Chondrocyte (in vitro differentiated cells): ENCODE results near the gene TPTE. TPM values are rescaled to one million over a fixed set of nuclear protein-coding genes. Genes with fewer than 3 reads are reported as not detected.
"Not testable (repeated sequence)": the region's sequence is repeated elsewhere in the genome, so short reads cannot be mapped to it uniquely, and the experiment has no call there.

Experiments
- DNase-seq: peaks from one replicate; pipeline ENCODE4 v3.0.0; 2021; ENCODE audit warnings: mixed read lengths, low spot score
- H3K27ac Mint-ChIP-seq: one replicate; pipeline ENCODE4 v1.8.0; 2021; ENCODE audit warnings: mild to moderate bottlenecking, moderate library complexity, mixed read lengths; ENCODE audit not compliant: unreplicated experiment
- H3K27me3 Mint-ChIP-seq: 2 replicates; pipeline ENCODE4 v1.8.0; 2021; ENCODE audit warnings: low read depth, mixed read lengths
- H3K36me3 Mint-ChIP-seq: 2 replicates; pipeline ENCODE4 v1.8.0; 2021; ENCODE audit warnings: low read depth, mixed read lengths
- H3K4me1 Mint-ChIP-seq: 2 replicates; pipeline ENCODE4 v1.8.0; 2021; ENCODE audit warnings: low read depth, mild to moderate bottlenecking, mixed read lengths
- H3K4me3 Mint-ChIP-seq: one replicate; pipeline ENCODE4 v1.8.0; 2021; ENCODE audit warnings: mild to moderate bottlenecking, moderate library complexity, mixed read lengths; ENCODE audit not compliant: unreplicated experiment
- H3K9me3 Mint-ChIP-seq: 2 replicates; pipeline ENCODE4 v1.8.0; 2021; ENCODE audit warnings: low read depth, mixed read lengths
- total RNA-seq: library from RNA; stranded (reverse); gene quantifications from 3 replicates; pipeline ENCODE4 v1.2.1, GENCODE V29; 2021
- TF ChIP-seq, protein P1 (sequence below): fragments of 200-600 bp; sonication (generic); IDR thresholded peaks from 2 replicates; pipeline ENCODE4 v1.5.0; 2021; ENCODE audit warnings: antibody characterized with exemption, mild to moderate bottlenecking, moderate library complexity

TPTE gene
- total RNA-seq, 1 donor from 2014 or later = not detected

- Mint-ChIP-seq H3K27ac (no peak overlapping the region), H3K9me3 (peaks cover 13% of the 10 kb centered on the region), H3K4me1 (no peaks in the 10 kb centered on the region), H3K4me3 (no peak overlapping the region), H3K27me3 (no peaks in the 10 kb centered on the region), H3K36me3 (no peaks in the 10 kb centered on the region)
- DNase-seq = no peak
- TF ChIP-seq, protein P1, sequence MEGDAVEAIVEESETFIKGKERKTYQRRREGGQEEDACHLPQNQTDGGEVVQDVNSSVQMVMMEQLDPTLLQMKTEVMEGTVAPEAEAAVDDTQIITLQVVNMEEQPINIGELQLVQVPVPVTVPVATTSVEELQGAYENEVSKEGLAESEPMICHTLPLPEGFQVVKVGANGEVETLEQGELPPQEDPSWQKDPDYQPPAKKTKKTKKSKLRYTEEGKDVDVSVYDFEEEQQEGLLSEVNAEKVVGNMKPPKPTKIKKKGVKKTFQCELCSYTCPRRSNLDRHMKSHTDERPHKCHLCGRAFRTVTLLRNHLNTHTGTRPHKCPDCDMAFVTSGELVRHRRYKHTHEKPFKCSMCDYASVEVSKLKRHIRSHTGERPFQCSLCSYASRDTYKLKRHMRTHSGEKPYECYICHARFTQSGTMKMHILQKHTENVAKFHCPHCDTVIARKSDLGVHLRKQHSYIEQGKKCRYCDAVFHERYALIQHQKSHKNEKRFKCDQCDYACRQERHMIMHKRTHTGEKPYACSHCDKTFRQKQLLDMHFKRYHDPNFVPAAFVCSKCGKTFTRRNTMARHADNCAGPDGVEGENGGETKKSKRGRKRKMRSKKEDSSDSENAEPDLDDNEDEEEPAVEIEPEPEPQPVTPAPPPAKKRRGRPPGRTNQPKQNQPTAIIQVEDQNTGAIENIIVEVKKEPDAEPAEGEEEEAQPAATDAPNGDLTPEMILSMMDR = no peak
Observed at GRCh38 chr21:10539956-10540355, 18.6 kb downstream of the TPTE start.

DNA sequence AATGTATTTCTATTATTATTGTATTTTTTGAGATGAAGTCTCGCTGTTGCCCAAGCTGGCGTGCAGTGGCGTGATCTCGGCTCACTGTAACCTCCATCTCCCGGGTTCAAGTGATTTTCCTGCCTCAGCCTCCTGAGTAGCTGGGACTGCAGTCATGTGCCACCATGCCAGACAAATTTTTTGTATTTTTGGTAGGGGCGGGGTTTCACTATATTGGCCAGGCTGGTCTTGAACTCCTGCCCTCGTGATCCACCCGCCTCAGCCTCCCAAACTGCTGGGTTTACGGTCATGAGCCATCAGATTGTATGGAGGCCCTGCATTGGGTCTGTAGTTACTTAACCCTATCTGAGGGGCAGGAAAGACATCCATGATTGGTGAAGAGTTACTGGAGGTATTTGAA lies 23.0 kb downstream of the TPTE start:
- H3K9me3 Mint-ChIP-seq = peaks cover 28% of the 10 kb centered on the region
- DNase-seq, H3K4me3 Mint-ChIP-seq, H3K27me3 Mint-ChIP-seq, H3K36me3 Mint-ChIP-seq, H3K27ac Mint-ChIP-seq, H3K4me1 Mint-ChIP-seq: not testable (repeated sequence)

DNA sequence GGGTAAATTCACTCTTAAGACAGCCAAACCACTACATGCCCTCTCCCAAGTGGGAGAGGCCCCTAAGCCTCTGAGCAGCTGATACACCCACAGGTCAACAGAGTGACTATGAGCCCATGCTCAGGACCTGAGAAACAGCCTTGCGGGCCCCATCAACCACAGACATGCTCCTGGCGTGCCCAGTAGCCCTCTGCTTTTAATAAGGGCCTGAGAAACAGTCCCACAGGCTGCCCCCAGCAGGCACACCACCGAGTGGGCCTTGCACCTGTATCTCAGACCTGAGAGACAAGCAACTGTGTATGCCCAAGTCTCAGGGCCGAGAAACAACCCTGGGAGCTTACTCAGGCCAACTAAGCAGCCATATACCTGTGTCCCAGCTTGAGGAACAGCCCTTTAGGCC lies 26.5 kb downstream of the TPTE start:
- H3K4me1 Mint-ChIP-seq, H3K4me3 Mint-ChIP-seq, H3K36me3 Mint-ChIP-seq, H3K27me3 Mint-ChIP-seq, DNase-seq, H3K27ac Mint-ChIP-seq: not testable (repeated sequence)
- H3K9me3 Mint-ChIP-seq = peaks cover 54% of the 10 kb centered on the region

DNA sequence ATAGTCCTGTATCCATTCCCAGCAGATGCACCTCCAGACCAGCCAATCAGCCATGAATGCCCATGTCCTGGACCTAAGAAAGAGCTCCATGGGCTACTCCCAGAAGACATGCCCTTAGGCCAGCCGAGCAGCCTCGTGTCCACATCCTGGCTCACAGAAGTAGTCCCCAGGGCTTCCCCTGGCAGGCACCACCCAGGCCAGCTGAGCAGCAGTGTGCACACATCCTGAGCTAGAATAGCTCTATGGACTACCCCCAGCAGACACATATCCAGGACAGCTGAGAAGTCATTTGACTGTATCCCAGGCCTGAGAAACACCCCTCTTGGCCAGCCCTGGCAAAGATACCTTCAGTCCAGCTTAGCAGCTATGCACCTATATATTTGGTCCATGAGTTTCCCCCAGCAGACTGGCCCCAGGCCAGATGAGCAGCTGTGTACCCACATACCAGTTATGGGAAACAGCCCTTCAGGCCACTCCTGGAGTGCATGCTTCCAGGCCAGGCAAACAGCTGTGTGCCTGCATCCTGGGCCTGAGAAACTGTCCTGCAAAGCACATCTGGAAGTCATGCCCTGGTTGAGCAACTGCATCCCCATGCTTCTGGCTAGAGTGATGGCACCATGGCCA lies 27.1 kb downstream of the TPTE start:
- H3K4me1 Mint-ChIP-seq, H3K27ac Mint-ChIP-seq, DNase-seq, H3K27me3 Mint-ChIP-seq, H3K36me3 Mint-ChIP-seq, H3K4me3 Mint-ChIP-seq: not testable (repeated sequence)
- peaks cover 54% of the 10 kb centered on the region for H3K9me3 Mint-ChIP-seq

- H3K4me1 Mint-ChIP-seq, H3K4me3 Mint-ChIP-seq, H3K36me3 Mint-ChIP-seq, DNase-seq, H3K27me3 Mint-ChIP-seq, H3K27ac Mint-ChIP-seq: not testable (repeated sequence)
- H3K9me3 Mint-ChIP-seq = peaks cover 53% of the 10 kb centered on the region
Observed at GRCh38 chr21:10570803-10571202, 49.4 kb downstream of the TPTE start.

- H3K36me3 Mint-ChIP-seq, H3K27me3 Mint-ChIP-seq, H3K4me1 Mint-ChIP-seq, H3K27ac Mint-ChIP-seq, H3K4me3 Mint-ChIP-seq: not testable (repeated sequence)
- H3K9me3 Mint-ChIP-seq = peaks cover 44% of the 10 kb centered on the region
- DNase-seq = peak; percentile 96
Observed at GRCh38 chr21:10574531-10575310, 53.3 kb downstream of the TPTE start.

DNA sequence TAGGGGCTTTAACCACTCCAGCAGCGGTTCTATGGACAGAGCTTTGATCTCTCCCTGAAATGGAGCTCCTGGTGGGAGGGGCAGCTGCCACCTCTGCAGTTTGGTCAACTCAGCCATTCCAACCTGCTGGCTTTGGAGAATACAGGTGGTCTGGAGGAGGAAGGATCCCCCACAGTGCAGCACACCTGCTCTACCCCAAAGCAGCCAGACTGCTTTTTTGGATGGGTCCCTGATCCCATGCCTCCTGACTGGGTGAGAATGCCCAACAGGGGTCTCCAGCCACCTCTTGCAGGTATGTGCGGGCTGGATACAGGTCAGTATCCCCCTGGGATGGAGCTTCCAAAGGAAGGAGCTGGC lies 53.9 kb downstream of the TPTE start:
- DNase-seq = no peak
- TF ChIP-seq, protein P1 = no peak
- H3K27me3 Mint-ChIP-seq = no peaks in the 10 kb centered on the region
- no peak overlapping the region for H3K27ac Mint-ChIP-seq
- H3K9me3 Mint-ChIP-seq = peaks cover 40% of the 10 kb centered on the region
- no peaks in the 10 kb centered on the region for H3K4me1 Mint-ChIP-seq
- H3K4me3 Mint-ChIP-seq = no peak overlapping the region
- no peaks in the 10 kb centered on the region for H3K36me3 Mint-ChIP-seq

GRCh38 chr21:10578910-10579309 lies 57.5 kb downstream of the TPTE start:
- not testable (repeated sequence) for H3K27ac Mint-ChIP-seq, H3K36me3 Mint-ChIP-seq, H3K4me3 Mint-ChIP-seq, H3K27me3 Mint-ChIP-seq, H3K4me1 Mint-ChIP-seq, DNase-seq
- peaks cover 35% of the 10 kb centered on the region for H3K9me3 Mint-ChIP-seq

- not testable (repeated sequence) for H3K27ac Mint-ChIP-seq, H3K36me3 Mint-ChIP-seq, H3K4me3 Mint-ChIP-seq, DNase-seq, H3K27me3 Mint-ChIP-seq, H3K4me1 Mint-ChIP-seq
- peaks cover 12% of the 10 kb centered on the region for H3K9me3 Mint-ChIP-seq
Observed at GRCh38 chr21:10589115-10589514, 67.7 kb downstream of the TPTE start.

DNA sequence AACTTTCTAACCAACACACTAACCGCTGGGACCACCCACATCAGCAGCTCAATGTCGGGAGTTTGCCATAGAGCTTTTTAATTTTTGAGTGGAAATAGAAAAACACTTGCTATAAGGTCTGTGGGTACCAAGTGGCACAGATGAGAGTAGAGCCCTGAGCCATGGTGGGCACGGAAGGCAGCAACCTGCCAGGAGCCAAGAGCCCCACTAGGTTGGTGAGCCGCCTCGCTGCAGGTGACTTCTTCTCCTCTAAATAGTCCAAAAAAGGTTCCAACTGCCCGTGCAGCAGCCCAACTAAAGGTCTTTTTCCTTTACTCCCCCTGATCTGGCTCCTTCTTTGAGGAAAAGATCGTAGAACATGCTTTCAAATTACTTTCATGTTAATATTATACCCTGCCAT lies 85.7 kb downstream of the TPTE start:
- not testable (repeated sequence) for H3K36me3 Mint-ChIP-seq

DNA sequence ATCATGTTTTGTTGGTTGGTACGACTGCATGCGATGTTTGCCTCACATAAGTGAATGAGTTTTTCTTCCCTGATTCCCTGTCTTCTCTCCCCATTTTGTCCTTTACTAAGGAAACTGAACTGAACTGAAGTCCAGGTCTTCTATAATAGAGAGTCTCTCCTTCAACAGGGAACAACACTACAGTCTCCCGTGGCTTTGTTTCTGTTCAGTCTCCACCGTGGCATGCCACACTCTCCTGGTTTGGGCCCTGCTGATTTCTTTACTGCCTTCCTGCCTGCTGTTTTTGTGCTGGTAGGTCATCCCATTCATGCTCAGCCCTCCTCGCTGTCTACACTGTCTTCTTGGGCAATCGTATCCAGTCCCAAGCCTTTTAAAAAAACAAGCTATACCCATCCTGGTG lies 92.9 kb downstream of the TPTE start:
- H3K4me3 Mint-ChIP-seq, H3K9me3 Mint-ChIP-seq, H3K4me1 Mint-ChIP-seq, H3K27me3 Mint-ChIP-seq, H3K27ac Mint-ChIP-seq, H3K36me3 Mint-ChIP-seq: not testable (repeated sequence)
- peak; percentile 76 for DNase-seq

More for the DNA sequence above, 85.7 kb downstream of the TPTE start:
- not testable (repeated sequence) for H3K27me3 Mint-ChIP-seq, H3K4me1 Mint-ChIP-seq, H3K9me3 Mint-ChIP-seq, H3K27ac Mint-ChIP-seq, H3K4me3 Mint-ChIP-seq, DNase-seq
